Mammary epithelial cell (primary cell): ENCODE results near the gene IRS2.

Source experiments
- EZH2 ChIP-seq: IDR thresholded peaks from 2 replicates; pipeline ENCODE4 v1.6.1; 2012; ENCODE audit warnings: low read length, inconsistent platforms, borderline replicate concordance
- TF ChIP-seq, protein P1 (sequence below), 2 donors: IDR thresholded peaks in 1 of 2; conservative IDR thresholded peaks in 1 of 2; 2 replicates each; pipeline ENCODE4 v1.5.1; 2011 to 2012; ENCODE audit warnings: inconsistent platforms in 2 of 2, low read length in 2 of 2, mild to moderate bottlenecking in 2 of 2, control low read depth in 1 of 2, low read depth in 1 of 2; ENCODE audit not compliant: insufficient read depth in 1 of 2; ENCODE audit errors: extremely low read depth in 1 of 2

DNA sequence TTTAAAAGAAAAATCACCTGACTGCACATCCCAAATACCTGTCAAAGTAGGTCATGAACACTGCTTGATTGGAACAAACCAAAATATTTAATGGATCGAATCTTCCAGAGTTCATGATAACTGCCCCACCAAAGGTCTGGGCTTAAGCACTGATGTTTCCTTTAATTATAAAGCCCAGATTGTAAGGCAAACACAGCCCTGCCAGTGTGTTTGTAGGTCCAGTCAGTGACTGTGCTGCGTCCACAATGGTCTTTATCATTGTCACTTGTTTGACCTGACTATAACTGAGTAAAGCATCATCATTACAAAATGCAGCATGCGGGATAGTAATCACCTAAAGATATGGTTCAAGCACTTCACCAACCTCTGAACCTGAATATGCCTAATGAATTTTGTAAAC lies 63.3 kb downstream of the IRS2 start:
- TF ChIP-seq, protein P1, sequence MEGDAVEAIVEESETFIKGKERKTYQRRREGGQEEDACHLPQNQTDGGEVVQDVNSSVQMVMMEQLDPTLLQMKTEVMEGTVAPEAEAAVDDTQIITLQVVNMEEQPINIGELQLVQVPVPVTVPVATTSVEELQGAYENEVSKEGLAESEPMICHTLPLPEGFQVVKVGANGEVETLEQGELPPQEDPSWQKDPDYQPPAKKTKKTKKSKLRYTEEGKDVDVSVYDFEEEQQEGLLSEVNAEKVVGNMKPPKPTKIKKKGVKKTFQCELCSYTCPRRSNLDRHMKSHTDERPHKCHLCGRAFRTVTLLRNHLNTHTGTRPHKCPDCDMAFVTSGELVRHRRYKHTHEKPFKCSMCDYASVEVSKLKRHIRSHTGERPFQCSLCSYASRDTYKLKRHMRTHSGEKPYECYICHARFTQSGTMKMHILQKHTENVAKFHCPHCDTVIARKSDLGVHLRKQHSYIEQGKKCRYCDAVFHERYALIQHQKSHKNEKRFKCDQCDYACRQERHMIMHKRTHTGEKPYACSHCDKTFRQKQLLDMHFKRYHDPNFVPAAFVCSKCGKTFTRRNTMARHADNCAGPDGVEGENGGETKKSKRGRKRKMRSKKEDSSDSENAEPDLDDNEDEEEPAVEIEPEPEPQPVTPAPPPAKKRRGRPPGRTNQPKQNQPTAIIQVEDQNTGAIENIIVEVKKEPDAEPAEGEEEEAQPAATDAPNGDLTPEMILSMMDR (conservative IDR thresholded peaks at IDR 0.05 in 1 of 2, IDR thresholded peaks at IDR 0.05 in 1 of 2; ENCODE audit: extremely low read depth in 1 of 2, insufficient read depth in 1 of 2, low read depth in 1 of 2, low read length in 2 of 2) = no peak
- TF ChIP-seq EZH2 = no peak
